ENCODE data around the gene OR52K1. TPM values are rescaled to one million over a fixed set of nuclear protein-coding genes. Genes with fewer than 3 reads are reported as not detected.

Gene OR52K1
- total RNA-seq (2014; rRNA removed; shearing (Covaris generic); ENCODE audit: low replicate concordance): not detected in 2 replicates

- DNase-seq (ENCODE audit: low read depth): no peak
- in situ Hi-C loops (cut with HindIII; ENCODE audit: low pct_unique_long_range_greater_than_20kb, low sequenced_read_pairs): no loop called here
These were observed at the start of gene OR52K1 for GRCh38 chr11:4482445-4482844. Gene OR52K1, plus strand, starts transcription at chr11:4482646. Its CDS starts 6,255 bp downstream, at chr11:4488901.

- DNase-seq (ENCODE audit: low read depth): no peak
- in situ Hi-C loops (cut with HindIII; ENCODE audit: low pct_unique_long_range_greater_than_20kb, low sequenced_read_pairs): no loop called here
These were observed 48.6 kb upstream of the OR52K1 start for GRCh38 chr11:4433856-4434255.

GRCh38 chr11:4436411-4436810 is 46.0 kb upstream of the OR52K1 start:
- in situ Hi-C loops (cut with HindIII; ENCODE audit: low pct_unique_long_range_greater_than_20kb, low sequenced_read_pairs): no loop called here

GRCh38 chr11:4441515-4441914 is 40.9 kb upstream of the OR52K1 start:
- in situ Hi-C loops (cut with HindIII; ENCODE audit: low pct_unique_long_range_greater_than_20kb, low sequenced_read_pairs): no loop called here
- no peak for DNase-seq (ENCODE audit: low read depth)

More at GRCh38 chr11:4436411-4436810, 46.0 kb upstream of the OR52K1 start:
- no peak for DNase-seq (ENCODE audit: low read depth)

GRCh38 chr11:4443232-4443891 is 39.1 kb upstream of the OR52K1 start:
- in situ Hi-C loops (cut with HindIII; ENCODE audit: low pct_unique_long_range_greater_than_20kb, low sequenced_read_pairs): no loop called here
- no peak for DNase-seq (ENCODE audit: low read depth)

GRCh38 chr11:4448995-4449394 is 33.5 kb upstream of the OR52K1 start, which contains the start of gene OR52K2:
Gene OR52K2, plus strand, starts transcription at chr11:4449295. Its CDS starts 45 bp downstream, at chr11:4449340.
- in situ Hi-C loops (cut with HindIII; ENCODE audit: low pct_unique_long_range_greater_than_20kb, low sequenced_read_pairs): no loop called here

GRCh38 chr11:4453118-4453517 is 29.3 kb upstream of the OR52K1 start:
- in situ Hi-C loops (cut with HindIII; ENCODE audit: low pct_unique_long_range_greater_than_20kb, low sequenced_read_pairs): no loop called here
- DNase-seq (ENCODE audit: low read depth): no peak

More at GRCh38 chr11:4448995-4449394, 33.5 kb upstream of the OR52K1 start, which contains the start of gene OR52K2:
- DNase-seq (ENCODE audit: low read depth): no peak

- DNase-seq (ENCODE audit: low read depth): no peak
- in situ Hi-C loops (cut with HindIII; ENCODE audit: low pct_unique_long_range_greater_than_20kb, low sequenced_read_pairs): no loop called here
These were observed 28.4 kb upstream of the OR52K1 start for GRCh38 chr11:4454021-4454420.

- in situ Hi-C loops (cut with HindIII; ENCODE audit: low pct_unique_long_range_greater_than_20kb, low sequenced_read_pairs): no loop called here
- DNase-seq (ENCODE audit: low read depth): no peak
These were observed 27.0 kb upstream of the OR52K1 start for GRCh38 chr11:4455419-4455818.

GRCh38 chr11:4459500-4459899 is 22.9 kb upstream of the OR52K1 start:
- no peak for DNase-seq (ENCODE audit: low read depth)
- in situ Hi-C loops (cut with HindIII; ENCODE audit: low pct_unique_long_range_greater_than_20kb, low sequenced_read_pairs): no loop called here

GRCh38 chr11:4460151-4460550 is 22.3 kb upstream of the OR52K1 start:
- no peak for DNase-seq (ENCODE audit: low read depth)
- in situ Hi-C loops (cut with HindIII; ENCODE audit: low pct_unique_long_range_greater_than_20kb, low sequenced_read_pairs): no loop called here

GRCh38 chr11:4464216-4465159 is 18.0 kb upstream of the OR52K1 start:
- DNase-seq (ENCODE audit: low read depth): peak; percentile 54
- in situ Hi-C loops (cut with HindIII; ENCODE audit: low pct_unique_long_range_greater_than_20kb, low sequenced_read_pairs): no loop called here

GRCh38 chr11:4465407-4465806 is 17.0 kb upstream of the OR52K1 start:
- in situ Hi-C loops (cut with HindIII; ENCODE audit: low pct_unique_long_range_greater_than_20kb, low sequenced_read_pairs): no loop called here
- DNase-seq (ENCODE audit: low read depth): no peak

GRCh38 chr11:4466131-4466870 is 16.1 kb upstream of the OR52K1 start:
- in situ Hi-C loops (cut with HindIII; ENCODE audit: low pct_unique_long_range_greater_than_20kb, low sequenced_read_pairs): no loop called here
- no peak for DNase-seq (ENCODE audit: low read depth)

GRCh38 chr11:4466871-4467442 is 15.5 kb upstream of the OR52K1 start:
- no peak for DNase-seq (ENCODE audit: low read depth)
- in situ Hi-C loops (cut with HindIII; ENCODE audit: low pct_unique_long_range_greater_than_20kb, low sequenced_read_pairs): no loop called here

- DNase-seq (ENCODE audit: low read depth): no peak
- in situ Hi-C loops (cut with HindIII; ENCODE audit: low pct_unique_long_range_greater_than_20kb, low sequenced_read_pairs): no loop called here
These were observed 14.4 kb upstream of the OR52K1 start for GRCh38 chr11:4467811-4468606.

- in situ Hi-C loops (cut with HindIII; ENCODE audit: low pct_unique_long_range_greater_than_20kb, low sequenced_read_pairs): no loop called here
- no peak for DNase-seq (ENCODE audit: low read depth)
These were observed 2.8 kb upstream of the OR52K1 start for GRCh38 chr11:4479644-4480043.

All from Caki2 (cell line).